HTERT RPE-1 (cell line): ENCODE results near the gene ATP8A2.
"Not testable (repeated sequence)": the region's sequence is repeated elsewhere in the genome, so short reads cannot be mapped to it uniquely, and the experiment has no call there.

ENCODE experiments used
- in situ Hi-C: fragments of 300-500 bp; cut with MboI; formaldehyde crosslinking; loops from 4 replicates; pipeline ENCODE4 v1.14.3; 2020; ENCODE audit warnings: low sequenced_read_pairs

ATP8A2 gene

DNA sequence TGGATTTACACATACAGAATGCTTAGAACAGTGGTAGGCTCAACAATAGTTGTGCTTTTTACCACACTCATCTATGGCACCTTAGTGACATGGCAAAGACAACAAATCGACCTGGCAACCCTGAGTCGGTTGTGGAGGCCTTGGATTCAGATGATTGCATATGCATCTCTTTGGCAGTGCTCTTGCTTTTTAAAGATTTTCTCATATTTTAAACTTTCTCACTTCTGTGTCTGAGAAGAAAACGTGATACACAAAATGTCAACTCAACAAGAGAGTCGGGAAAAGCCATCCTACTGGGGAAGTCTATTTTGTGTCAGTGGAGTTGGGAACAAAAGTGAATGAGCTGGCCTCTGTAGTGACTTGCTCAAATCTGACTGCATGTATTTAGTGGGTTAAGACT, 85.8 kb downstream of the ATP8A2 start:
- in situ Hi-C loops, result no loop called here

DNA sequence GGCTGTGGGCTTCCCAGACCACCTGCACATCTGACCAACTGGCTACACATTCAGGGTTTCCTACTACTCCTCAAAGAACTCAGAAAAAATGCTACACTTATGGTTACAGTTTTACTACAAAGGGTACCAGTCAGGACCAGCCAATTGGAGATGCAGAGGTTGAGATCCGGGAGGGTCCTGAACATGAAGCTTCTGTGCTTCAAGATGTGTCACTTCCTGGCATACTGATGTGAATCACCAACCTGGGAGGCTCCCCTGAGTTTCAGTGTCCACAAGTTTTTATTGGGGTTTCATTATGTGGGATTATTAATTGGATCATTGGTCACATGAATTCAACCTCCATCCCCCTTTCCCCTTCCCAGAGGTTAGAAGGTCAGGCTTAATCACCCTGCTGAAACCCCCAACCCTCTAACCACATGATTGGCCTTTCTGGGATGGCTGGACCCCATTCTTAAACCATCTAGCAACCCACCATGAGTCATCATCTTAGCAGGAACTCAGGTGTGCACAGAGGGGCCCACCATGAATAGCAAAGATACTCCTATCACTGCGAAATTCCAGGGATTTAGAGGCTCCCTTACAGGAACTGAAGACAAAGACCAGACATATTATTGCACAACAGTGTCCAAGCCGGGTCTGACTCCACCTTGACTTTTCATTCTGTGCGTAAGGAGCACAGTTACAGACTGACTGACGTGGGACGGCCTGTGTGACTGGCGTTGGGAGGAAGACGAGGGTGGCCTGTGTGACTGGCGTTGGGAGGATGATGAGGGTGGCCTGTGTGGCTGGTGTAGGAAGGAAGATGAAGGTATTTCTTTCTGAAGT, 90.7 kb downstream of the ATP8A2 start:
- in situ Hi-C loops, result no loop called here

DNA sequence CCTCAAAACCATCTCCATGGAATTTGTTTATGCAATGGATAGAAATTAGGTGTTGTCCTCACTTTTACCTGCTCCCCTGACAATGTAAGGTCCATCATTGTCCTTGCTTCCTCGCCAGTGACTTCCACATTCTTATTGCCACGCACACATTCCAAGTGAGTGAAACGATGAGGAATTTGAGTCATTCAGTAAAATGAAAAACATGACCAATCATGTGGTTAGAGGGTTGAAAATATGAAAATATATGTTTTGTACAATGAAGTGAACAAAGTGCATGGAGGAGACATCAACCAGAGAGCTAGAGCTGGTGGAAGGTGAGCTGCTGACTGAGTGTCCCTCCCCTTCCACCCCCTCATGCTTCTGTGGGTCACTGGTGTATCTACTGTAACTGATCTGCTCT, 91.7 kb downstream of the ATP8A2 start:
- in situ Hi-C loops, result no loop called here

DNA sequence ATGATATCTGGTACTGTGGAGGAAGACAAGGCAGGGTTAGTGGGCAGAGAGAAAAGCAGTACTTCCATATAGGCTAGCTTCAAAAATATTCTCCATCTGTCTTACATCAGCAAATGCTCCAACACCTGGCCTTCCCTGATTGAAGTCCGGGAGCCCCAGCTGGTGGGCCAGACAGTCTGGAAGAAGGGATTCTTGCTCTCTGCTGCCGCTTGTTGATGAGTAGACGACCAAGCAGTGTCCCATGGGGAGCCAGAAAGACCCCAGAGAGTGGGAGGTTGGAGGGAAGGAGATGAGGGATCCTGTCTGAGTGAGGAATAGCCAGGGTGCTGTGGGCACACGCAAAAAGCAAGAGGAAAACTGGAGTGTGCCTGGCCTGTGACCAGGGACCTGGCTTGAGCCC, 95.1 kb downstream of the ATP8A2 start:
- in situ Hi-C loops, result no loop called here

DNA sequence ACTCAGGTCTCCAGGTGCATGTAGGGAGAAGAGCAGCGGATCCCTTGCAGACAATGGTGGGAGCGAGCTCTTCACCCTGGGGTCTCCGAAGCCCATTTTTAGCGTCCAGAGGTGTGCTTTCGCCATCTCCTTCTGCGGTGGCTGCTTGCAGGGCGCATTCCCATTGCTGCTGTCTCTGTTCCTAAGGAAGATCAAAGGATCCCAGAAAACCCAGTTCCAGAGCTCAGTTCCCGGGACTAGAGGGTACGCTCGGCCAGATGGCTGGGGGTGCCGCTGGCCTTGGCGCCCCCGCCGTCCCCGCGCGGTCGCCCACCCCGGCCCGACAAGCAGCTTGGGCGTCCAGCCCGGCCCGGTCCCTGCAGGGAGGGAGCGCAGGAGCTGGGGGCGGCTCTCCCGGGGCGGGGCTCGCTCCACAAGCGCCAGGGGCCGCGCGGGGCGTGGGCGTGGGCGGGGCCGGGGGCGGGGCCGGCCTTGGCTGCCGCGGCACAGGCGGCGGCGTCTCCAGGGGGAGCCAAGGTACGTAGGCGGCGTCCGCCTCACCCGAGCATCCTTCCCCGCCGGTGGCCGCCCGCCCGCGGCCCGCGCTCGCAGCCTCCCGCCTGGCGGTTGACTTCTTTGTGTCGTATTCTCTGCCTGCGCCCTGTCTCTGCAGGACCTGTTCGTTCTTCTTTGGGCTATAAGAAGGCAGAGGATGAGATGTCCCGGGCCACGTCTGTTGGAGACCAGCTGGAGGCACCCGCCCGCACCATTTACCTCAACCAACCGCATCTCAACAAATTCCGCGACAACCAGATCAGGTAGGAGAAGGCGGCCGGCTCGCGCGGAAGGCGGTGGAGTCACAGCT, 96.8 kb downstream of the ATP8A2 start:
- in situ Hi-C loops, result no loop called here

DNA sequence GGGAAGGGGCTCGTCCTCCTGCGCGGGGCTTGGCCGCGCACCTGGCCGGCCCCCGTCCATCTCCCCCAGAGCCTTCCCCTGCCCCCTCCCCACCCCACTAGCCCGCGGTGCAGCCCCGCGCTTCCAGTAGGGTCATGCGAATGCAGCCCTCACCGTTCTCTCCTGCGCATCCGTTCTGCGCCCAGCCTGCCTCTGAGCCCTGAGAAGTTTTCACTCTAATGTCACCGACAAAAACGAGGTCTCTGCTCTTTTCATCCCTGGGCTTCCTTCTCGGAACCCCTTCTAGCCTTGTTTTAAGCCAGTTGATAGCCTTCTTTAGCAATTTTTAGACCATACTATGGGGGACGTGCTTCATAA, 97.4 kb downstream of the ATP8A2 start:
- in situ Hi-C loops, result no loop called here

DNA sequence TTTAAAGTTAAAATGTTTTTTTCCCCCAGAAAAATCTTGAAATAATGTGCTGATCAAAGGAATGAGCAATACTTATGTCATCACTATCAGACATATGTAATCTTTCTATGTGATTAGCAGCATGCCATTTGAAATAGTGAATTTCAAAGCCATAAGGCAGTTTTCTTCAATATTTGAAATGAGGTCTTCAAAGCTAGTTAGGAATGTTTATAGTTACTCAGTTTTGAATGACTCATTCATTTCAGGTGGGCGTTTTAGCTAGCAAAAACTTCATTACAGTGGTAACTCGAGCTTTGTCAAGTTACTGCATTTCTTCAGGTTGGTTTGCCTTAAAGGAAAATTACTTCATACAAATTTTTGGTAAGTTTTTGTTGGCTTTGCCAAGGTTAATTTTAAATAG, 102.1 kb downstream of the ATP8A2 start:
- in situ Hi-C loops, result no loop called here

DNA sequence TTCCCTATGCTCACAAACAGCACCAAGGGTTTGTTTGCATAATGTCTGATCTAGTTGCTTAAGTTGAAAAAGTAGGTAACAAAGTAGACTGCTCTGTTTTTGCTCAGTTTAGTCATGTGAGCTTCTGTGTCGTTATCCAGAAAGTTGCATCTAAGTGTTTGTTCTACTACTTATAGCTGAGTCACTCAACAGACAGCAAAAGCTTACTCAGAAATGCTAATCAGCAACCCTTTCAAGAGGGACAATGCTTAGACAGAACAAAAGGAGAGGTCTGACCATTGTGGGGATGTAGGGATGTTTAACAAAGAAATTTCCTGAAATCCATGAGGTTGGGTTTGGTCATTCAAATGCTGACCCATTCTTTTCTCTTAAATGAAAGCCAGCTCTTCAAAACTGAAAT, 106.4 kb downstream of the ATP8A2 start:
- in situ Hi-C loops, result no loop called here

DNA sequence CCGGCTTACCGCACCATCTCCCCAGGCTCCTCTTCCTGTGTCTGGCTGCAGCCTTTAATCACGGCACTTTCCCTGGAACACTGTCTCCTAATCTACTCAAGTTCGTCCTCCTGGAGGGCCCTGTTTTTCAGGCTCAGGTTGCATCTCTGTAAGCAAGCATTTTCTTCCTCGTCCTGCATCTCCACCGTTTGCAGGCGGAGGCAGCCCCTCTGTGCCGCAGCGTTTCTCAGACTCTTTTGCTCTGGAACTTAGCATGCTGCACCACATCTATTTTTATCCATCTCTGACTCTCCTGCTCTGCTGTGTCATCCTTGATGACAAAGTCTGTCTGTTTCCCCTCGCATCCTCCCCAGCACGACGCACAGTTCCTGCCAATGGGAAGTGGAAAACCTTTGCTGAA, 117.5 kb downstream of the ATP8A2 start:
- in situ Hi-C loops, result no loop called here

DNA sequence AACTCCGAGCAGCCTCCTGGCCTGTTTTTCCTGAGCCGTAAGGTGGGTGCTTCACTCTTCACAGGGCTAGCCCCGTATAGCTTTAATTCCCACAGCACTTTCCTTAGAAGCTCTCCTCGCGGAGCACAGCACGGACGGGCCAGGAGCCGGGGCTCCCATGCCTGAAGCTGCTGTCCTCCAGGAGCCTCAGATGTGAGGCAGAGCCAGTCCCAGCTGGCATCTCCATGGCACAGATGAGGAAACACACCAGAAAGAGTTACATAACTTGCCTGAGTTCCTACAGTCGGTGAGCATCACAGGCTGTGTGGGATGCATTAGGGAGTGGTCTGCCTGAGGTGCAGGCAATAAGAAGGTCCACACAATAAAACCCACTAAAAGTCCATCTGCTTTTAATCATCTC, 118.5 kb downstream of the ATP8A2 start:
- in situ Hi-C loops, result no loop called here

DNA sequence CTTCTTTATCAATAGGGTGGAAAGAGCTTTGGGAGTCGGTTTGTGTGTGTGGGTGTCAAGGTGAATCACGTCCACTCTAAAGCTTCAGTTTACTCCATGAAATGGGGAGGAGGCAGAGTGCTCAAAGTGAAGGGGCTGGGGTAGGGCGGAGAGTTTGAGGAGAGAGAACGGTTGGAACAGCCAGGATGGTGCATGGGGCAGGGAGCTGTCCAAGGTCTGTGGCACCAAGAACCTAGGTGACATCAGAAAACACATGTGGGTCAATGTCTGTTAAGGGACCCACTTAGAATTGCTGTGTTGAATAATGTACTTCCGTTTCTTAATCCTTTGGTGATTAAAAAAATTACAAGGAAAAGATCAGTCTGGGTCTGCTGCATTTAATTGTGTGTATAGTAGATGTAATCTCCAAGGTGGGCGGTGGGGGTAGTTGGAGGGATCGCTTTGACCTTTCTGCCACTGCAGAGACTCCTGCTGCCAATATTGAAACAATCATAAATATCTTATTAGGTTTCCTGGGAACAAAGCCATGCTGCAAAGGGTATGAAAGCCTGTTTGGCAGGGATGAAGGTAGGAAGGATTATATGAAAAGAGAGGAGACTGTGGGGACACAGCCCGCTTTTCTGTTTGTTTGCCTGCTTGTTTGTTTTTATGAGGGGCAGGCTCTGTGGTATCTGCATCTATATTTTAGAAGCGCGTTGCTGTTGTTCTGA, 122.3 kb downstream of the ATP8A2 start:
- in situ Hi-C loops, result no loop called here

DNA sequence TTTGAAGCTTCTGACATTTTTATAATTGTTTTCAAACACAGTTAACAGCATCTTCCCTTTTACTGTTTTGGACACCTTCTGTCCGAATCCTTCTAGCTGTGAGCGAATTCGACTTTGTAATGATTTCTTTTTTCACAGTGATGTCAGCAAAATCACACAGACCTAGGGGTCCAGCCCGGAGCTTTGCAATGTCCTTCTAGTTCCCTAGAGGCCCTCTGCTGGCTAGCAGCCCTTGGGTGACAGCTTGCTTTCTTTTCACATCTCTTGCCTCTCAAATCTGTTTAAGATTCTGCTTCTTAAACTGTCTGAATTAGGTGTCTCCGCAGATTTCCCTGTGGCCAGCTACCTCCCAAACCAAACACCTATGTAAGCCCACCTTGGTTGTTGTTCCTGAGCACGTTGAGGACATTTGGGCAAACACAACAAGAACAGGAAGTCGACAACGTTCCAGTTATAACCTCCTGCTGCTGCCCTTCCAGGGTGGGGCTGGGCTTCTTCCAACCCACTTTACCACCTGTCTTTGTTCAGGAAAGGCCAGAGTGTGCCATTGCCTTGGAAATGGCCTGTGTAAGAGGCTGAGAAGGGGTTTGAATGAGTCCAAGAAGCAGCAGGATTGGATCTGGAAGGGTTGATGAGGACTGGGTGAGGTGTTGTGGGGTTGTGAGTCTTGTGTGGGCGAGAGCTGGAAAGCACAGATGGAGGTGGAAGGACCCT, 123.1 kb downstream of the ATP8A2 start:
- in situ Hi-C loops, result no loop called here

DNA sequence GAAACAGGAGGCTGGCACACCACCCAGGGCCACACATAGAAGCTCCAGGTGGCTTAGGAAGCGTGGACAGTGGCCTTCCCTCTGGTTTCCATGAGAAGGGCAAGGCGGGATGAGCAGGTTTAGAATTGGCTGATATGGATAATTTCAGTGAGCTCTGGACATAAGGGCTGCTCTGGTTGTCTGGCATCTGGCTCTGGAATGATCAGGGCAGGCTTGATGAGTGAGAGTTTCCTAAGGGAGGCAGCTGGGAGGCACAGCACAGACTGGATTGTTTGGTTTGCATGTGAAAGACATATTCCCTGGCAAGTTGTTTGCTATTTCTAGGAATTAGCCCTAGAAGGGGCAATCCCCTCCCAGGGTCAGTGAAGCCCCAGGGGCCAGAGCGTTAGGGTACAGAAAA, 129.5 kb downstream of the ATP8A2 start:
- in situ Hi-C loops, result no loop called here

DNA sequence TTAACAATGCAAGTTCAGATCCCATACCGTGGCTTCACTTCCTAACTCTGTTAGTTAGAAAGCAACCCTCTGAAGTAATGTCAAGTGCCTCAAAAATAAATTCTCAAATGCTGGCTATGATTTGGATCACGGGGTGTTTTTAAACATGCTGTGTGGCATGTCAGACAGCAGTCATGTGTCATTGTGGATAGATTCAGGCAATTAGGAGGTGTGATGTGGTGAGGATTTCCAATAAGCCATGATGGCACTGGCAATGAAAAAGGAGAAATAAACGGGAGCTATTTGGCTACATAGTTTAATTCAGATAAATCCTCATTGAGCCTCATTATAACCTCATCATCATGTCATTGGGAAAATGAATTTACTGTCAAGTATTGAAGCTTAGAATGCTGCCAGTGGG, 130.3 kb downstream of the ATP8A2 start:
- in situ Hi-C loops, result no loop called here

DNA sequence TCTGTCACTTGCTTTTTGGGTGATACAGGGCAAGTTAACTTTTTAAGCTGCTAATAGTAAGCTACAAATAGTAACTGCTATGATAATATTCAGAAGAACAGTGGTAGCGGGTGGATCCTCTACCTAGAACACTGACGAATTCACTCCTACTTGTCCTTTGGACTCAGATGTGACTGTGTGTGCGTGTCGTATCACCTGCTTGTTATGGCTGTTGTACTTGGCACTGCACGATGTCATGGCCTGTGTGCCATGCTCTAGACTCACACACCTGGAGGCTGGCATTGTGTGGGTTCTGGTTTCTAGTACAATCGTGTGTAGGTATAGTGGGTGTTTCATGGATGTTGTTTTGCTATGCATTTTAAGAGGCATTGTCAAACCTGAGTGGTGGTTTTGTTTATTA, 130.8 kb downstream of the ATP8A2 start:
- in situ Hi-C loops, result no loop called here

DNA sequence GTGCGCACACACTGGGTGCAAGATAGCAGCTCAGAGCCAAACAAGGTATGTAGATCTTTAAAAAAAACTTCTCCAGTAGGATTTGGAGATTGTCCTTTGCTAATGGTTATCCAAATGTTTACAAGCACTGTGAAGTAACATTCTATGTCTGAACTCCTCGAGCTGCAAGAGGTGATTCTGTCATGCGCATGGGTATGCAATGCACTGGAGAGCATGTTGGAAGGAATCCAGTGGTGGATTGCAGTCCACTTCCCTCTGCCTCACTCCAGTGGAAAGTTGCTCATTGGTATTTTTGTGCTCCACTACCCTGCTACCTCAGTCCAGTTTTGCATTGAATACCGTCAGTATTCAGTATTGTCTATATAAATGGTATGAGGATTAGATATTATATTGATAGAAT, 132.1 kb downstream of the ATP8A2 start:
- in situ Hi-C loops, result no loop called here

DNA sequence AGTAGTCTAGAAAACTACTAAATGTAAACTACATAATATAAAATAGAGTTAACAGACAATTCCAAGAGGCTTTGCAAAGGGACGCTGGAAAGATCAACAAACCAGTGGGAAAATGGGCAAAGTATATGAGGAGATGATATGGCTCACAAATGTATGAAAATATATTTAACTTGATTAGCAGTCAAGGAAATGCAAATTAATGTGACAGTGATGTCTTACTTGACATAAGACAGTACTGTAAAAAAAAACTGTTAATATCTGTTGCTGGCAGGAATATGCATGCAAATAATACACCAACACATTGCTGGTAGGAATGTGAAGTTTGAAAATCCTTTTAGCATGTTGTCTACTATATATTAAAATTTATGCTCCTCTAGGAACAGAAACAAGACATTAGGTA, 136.1 kb downstream of the ATP8A2 start:
- in situ Hi-C loops, result no loop called here

DNA sequence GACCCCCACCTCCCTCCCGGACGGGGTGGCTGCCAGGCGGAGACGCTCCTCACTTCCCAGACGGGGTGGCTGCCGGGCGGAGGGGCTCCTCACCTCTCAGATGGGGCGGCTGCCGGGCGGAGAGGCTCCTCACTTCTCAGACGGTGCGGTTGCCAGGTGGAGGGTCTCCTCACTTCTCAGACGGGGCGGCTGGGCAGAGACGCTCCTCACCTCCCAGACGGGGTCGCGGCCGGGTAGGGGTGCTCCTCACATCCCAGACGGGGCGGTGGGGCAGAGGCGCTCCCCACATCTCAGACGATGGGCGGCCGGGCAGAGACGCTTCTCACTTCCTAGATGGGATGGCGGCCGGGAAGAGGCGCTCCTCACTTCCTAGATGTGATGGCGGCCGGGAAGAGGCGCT, 141.3 kb downstream of the ATP8A2 start:
- in situ Hi-C loops, result not testable (repeated sequence)

DNA sequence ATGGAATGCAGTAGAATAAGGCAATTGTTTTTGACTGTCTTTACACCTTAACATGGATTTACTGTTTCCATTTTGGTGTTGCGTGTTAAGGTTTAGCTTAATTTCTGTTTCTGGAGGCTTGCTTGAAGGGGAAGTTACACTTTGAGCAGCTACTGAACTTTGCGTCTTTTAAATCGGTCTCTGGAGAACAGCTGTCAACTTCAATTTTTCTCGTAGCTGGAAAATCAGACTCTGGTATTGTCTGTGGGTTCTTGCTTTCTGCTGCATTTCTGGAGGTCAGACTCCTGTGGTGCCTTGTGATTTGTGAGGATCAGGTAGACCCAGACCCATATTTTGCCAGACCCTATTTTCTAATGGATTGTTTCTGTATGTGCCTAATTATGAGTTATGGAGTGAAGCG, 146.7 kb downstream of the ATP8A2 start:
- in situ Hi-C loops, result no loop called here

DNA sequence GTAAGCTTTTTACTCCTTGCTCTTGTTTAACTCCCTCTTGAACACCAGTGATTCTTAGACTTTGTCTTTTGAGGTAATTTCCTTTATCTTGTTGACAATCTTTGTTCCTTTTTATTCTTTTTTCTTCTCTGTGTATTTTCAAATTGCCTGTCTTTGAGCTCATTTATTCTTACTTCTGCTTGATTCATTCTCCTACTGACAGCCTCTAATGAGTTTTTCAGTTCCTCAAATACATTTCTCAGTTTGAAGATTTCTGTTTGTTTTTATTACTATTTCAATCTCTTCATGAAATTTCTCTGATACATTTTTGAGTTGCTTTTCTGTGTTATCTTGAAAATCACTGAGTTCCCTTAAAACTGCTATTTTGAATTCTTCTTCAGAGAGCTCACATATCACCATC, 154.1 kb downstream of the ATP8A2 start:
- in situ Hi-C loops, result no loop called here

DNA sequence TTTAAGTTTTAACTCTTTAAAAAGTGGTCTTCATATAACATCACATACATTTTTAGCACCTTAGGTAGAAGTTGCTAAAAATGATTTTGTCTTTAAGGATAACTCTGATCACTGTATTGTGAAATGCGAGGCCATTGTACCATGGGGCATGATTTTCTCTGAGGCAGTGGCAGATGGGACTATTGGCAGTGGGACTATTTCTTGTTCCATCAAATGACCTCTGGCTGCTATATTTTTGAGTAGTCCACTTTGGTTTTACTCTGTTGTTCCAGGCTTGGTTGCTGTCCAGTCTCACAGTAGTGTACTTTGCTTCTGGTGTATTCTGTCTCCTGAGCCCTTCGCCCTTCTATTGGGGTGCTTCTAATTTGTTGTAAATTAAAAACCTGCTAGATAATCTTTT, 156.5 kb downstream of the ATP8A2 start:
- in situ Hi-C loops, result no loop called here
